GM12801 (cell line): ENCODE results near the gene ZDHHC17.

Source experiments
- CTCF ChIP-seq: IDR thresholded peaks from one replicate; pipeline ENCODE4 v1.5.1; 2011; ENCODE audit warnings: control low read depth; ENCODE audit not compliant: insufficient read length; ENCODE audit errors: extremely low read depth

Gene ZDHHC17

GRCh38 chr12:76879710-76880518 is 116.0 kb downstream of the ZDHHC17 start:
- no peak for TF ChIP-seq CTCF

- TF ChIP-seq CTCF = no peak
Observed at GRCh38 chr12:76880519-76881023, 116.7 kb downstream of the ZDHHC17 start.

GRCh38 chr12:76881142-76881541 is 117.2 kb downstream of the ZDHHC17 start:
- no peak for TF ChIP-seq CTCF

- no peak for TF ChIP-seq CTCF
Observed at GRCh38 chr12:76882367-76882766, 118.5 kb downstream of the ZDHHC17 start.

- TF ChIP-seq CTCF = no peak
Observed at GRCh38 chr12:76883151-76883550, 119.2 kb downstream of the ZDHHC17 start.

- TF ChIP-seq CTCF = no peak
Observed at GRCh38 chr12:76883811-76884210, 119.9 kb downstream of the ZDHHC17 start.

GRCh38 chr12:76888775-76889174 is 124.9 kb downstream of the ZDHHC17 start:
- no peak for TF ChIP-seq CTCF
